K562 (cell line): ENCODE measurements around the gene ECM2. TPM values are rescaled to one million over a fixed set of nuclear protein-coding genes. Genes with fewer than 3 reads are reported as not detected.

ENCODE experiments used
- ATAC-seq: fragments of 200-7000 bp; cut with Tn5 transposase; 3 replicates; pipeline ENCODE4 v1.9.1; 2020; ENCODE audit warnings: moderate library complexity
- BruUV-seq: library from RNA; stranded (reverse); fragments of 400-500 nt; replicated peaks from 2 replicates; lab custom pipeline; 2021; lab: Mats Ljungman, UMichigan
- CTCF ChIA-PET: fragments of 300-600 bp; formaldehyde crosslinking; extraction: SDS; loops from one replicate; lab custom pipeline; 2021; ENCODE audit warnings: low intra/inter-chr PET ratio; lab: Yijun Ruan, JAX
- POLR2A ChIA-PET: fragments of 300-600, 350-650 bp; sonication (Branson Sonifier 250); formaldehyde crosslinking; extraction: SDS; loops from one replicate; lab custom pipeline; 2021; ENCODE audit warnings: antibody characterized with exemption, inconsistent platforms; lab: Yijun Ruan, JAX
- DNase-seq, 4 experiments: peaks; one replicate each; pipeline versions ENCODE4 v3.0.0 to v3.0.0-alpha.2; 2011 to 2018; ENCODE audit warnings: low spot score in 3 of 4, mixed read lengths in 3 of 4; ENCODE audit errors: extremely low read depth in 1 of 4
- FAIRE-seq: peaks from 2 replicates; lab custom pipeline; 2011; peaks lifted over from hg19 to GRCh38; lab: Jason Lieb, UNC
- H2AFZ ChIP-seq: 2 replicates; pipeline ENCODE4 v1.6.0; 2011; ENCODE audit warnings: low read depth, low read length, control low read depth, inconsistent platforms
- H3K27ac ChIP-seq: fragments of 200-600 bp; 3 replicates; pipeline ENCODE4 v1.8.0; 2011; ENCODE audit warnings: low read depth, mild to moderate bottlenecking, control low read depth, inconsistent platforms, low read length, moderate library complexity, mixed read lengths; ENCODE audit errors: extremely low read depth
- H3K27me3 ChIP-seq, 2 experiments: fragments of 300-600 bp in 1 of 2; 2 replicates in 1 of 2; 3 replicates in 1 of 2; pipeline versions ENCODE4 v1.6.0 to v1.8.0; 2011; ENCODE audit warnings: inconsistent platforms in 2 of 2, low read length in 2 of 2, mild to moderate bottlenecking in 1 of 2, mixed read lengths in 1 of 2, moderate library complexity in 1 of 2; ENCODE audit not compliant: control insufficient read depth in 2 of 2, insufficient read depth in 2 of 2
- H3K36me3 ChIP-seq: fragments of 300-600 bp; 3 replicates; pipeline ENCODE4 v1.8.0; 2011; ENCODE audit warnings: mild to moderate bottlenecking, low read length, inconsistent platforms; ENCODE audit not compliant: control insufficient read depth, insufficient read depth
- H3K4me1 ChIP-seq, 2 experiments: fragments of 200-600 bp in 1 of 2; replicated peaks in 1 of 2; 2 replicates in 1 of 2; 3 replicates in 1 of 2; pipeline versions ENCODE4 v1.5.1 to v1.8.0; 2011; ENCODE audit warnings: inconsistent platforms in 2 of 2, low read length in 2 of 2, mild to moderate bottlenecking in 1 of 2, mixed read lengths in 1 of 2, moderate library complexity in 1 of 2; ENCODE audit not compliant: control insufficient read depth in 2 of 2, insufficient read depth in 2 of 2
- H3K4me2 ChIP-seq: 2 replicates; pipeline ENCODE4 v1.6.1; 2011; ENCODE audit warnings: low read length, control low read depth, inconsistent platforms, mixed read lengths; ENCODE audit not compliant: insufficient read depth
- H3K4me3 ChIP-seq: fragments of 200-600 bp; sonication (generic), shearing (Covaris generic); 2 replicates; pipeline ENCODE4 v1.5.1; 2016; ENCODE audit warnings: control low read depth, inconsistent platforms
- H3K79me2 ChIP-seq: fragments of 200-600 bp; 3 replicates; pipeline ENCODE4 v1.8.0; 2011; ENCODE audit warnings: low read length, inconsistent platforms; ENCODE audit not compliant: control insufficient read depth, insufficient read depth
- H3K9ac ChIP-seq, 2 experiments: 2 replicates each; pipeline versions ENCODE4 v1.6.0 to v1.6.1; 2011; ENCODE audit warnings: low read depth in 2 of 2, low read length in 2 of 2, control low read depth in 1 of 2, inconsistent platforms in 1 of 2, mild to moderate bottlenecking in 1 of 2, mixed read lengths in 1 of 2; ENCODE audit not compliant: insufficient read depth in 1 of 2
- H3K9me1 ChIP-seq: one replicate; pipeline ENCODE4 v1.6.0; 2011; ENCODE audit warnings: inconsistent platforms, mild to moderate bottlenecking, low read length, moderate library complexity; ENCODE audit not compliant: control insufficient read depth, insufficient read depth
- H3K9me3 ChIP-seq: replicated peaks from 2 replicates; pipeline ENCODE4 v1.5.1; 2011; ENCODE audit warnings: low read depth, low read length, inconsistent platforms; ENCODE audit not compliant: control insufficient read depth, insufficient read depth
- H4K20me1 ChIP-seq: replicated peaks from 2 replicates; pipeline ENCODE4 v1.6.1; 2011; ENCODE audit warnings: low read length, inconsistent platforms, mixed read lengths; ENCODE audit not compliant: control insufficient read depth, insufficient read depth
- MECOM ChIP-seq: fragments of 250-450 bp; sonication (Bioruptor Pico); IDR thresholded peaks from 2 replicates; pipeline ENCODE4 v1.8.0; 2022; ENCODE audit warnings: inconsistent platforms
- NFYB ChIP-seq: IDR thresholded peaks from 2 replicates; pipeline ENCODE4 v1.6.1; 2011; ENCODE audit warnings: mild to moderate bottlenecking, moderate library complexity; ENCODE audit not compliant: insufficient read length; ENCODE audit errors: extremely low read depth
- SETDB1 ChIP-seq: IDR thresholded peaks from one replicate; pipeline ENCODE4 v1.6.1; 2012; ENCODE audit warnings: low read length, control low read depth, inconsistent platforms
- WGBS: fragments of 100-300 bp; shearing (Covaris generic); methylation state at CpG from one replicate; pipeline ENCODE4 v1.1.6; 2016; ENCODE audit warnings: low coverage, mixed read lengths; ENCODE audit not compliant: insufficient coverage; ENCODE audit errors: missing lambda C conversion rate; 5-methylcytosine and 5-hydroxymethylcytosine counted together
- in situ Hi-C: fragments of 300-500 bp; cut with MboI; formaldehyde crosslinking; loops from 4 replicates; pipeline ENCODE4 v1.15.0; 2018; ENCODE audit warnings: inconsistent platforms, mixed read lengths
- intact Hi-C: fragments of 100-400 bp; cut with micrococcal nuclease; formaldehyde crosslinking; loops from 2 replicates; pipeline ENCODE4 v1.14.2; 2022
- polyA plus RNA-seq, 8 experiments: library from polyadenylated mRNA; depleted of rRNA in 4 of 8; stranded (reverse) in 5 of 8; unstranded in 3 of 8; fragments of >200 nt; fragmentation: Nextera tagmentation in 2 of 8; fragmentation: Illumina TruSeq in 1 of 8; extraction: Ambion mirVana in 2 of 8; extraction: Trizol in 1 of 8; gene quantifications; 2 replicates each; pipeline versions ENCODE4 v1.2.1 to v1.2.3, GENCODE V29; 2011 to 2014; ENCODE audit warnings: inconsistent platforms in 1 of 8, missing spikeins in 1 of 8
- total RNA-seq, 7 experiments: library from RNA; depleted of rRNA in 6 of 7; stranded (reverse); fragments of >200 nt in 6 of 7; fragmentation: Illumina TruSeq in 2 of 7; extraction: Trizol in 2 of 7; gene quantifications; 2 replicates each; pipeline versions ENCODE4 v1.2.1 to v1.2.3, GENCODE V29; 2011 to 2021; ENCODE audit warnings: low replicate concordance in 1 of 7
- TF ChIP-seq, protein P1 (sequence below): fragments of 250-450 bp; sonication (Bioruptor Pico); IDR thresholded peaks from 2 replicates; pipeline ENCODE4 v1.4.0; 2020; ENCODE audit warnings: mild to moderate bottlenecking, moderate library complexity, borderline replicate concordance
- TF ChIP-seq, protein P2 (sequence below): fragments of 250-450 bp; sonication (Bioruptor Pico); IDR thresholded peaks from 2 replicates; pipeline ENCODE4 v1.5.0; 2021; ENCODE audit warnings: mild to moderate bottlenecking, moderate library complexity

ECM2 gene
- total and polyA plus RNA-seq, 9 of the 15 experiments (the other 6 are each of a cell fraction or from before 2014, with no cell fraction given): 0.03 to 0.07 TPM; not detected in 7

DNA sequence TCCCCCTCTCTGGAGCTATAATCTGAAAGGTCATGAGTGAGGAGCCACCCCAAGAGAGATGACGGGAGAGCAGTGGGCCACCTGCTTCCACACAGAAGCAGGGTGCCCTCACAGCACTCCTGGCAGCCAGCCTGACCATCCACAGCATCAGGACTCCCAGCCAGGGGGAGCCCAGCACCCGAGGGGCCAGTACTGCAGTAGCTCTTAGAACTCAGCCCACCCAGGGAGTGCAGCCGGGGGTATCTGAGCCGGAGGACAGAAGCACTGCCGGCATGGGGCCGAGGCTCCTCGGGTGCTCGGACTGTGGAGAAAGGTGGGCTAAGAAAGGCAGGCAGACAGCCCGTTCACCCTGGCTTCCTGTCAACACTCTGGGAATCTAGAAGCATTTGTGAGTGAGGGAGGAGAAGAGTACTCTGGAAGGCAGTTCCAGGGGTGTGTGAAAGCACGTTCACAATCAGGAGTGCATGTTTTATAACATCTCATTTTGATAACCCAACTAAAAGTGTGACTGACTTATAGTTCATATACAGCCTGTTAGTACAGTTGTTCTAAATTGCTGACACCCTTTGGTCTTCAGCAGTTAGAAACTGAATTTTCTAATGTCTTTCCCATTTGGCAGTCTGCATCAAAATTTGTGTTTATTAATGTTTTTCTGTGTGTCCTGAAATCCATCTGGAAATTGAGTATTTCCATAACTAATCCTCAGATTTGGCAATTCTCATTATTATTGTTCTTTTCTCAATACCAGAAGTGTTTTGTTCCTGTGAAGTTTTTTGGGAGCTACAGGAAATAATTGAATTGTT is 27.6 kb downstream of the ECM2 start:
- no peaks in the 10 kb centered on the region for H3K9me3 ChIP-seq
- H3K4me2 ChIP-seq: no peak overlapping the region
- in situ Hi-C loops (no loop called here), intact Hi-C loops (no loop called here)
- POLR2A ChIA-PET: no interaction called here
- H3K4me1 ChIP-seq: peaks cover 8 to 19% of the 10 kb centered on the region in 2 experiments
- no peaks in the 10 kb centered on the region for H3K9me1 ChIP-seq
- FAIRE-seq (no peak), ATAC-seq (no peak; the same call in 2 of the 3 replicates), DNase-seq (no peak)
- H3K4me3 ChIP-seq: no peak overlapping the region
- no peaks in the 10 kb centered on the region for H4K20me1 ChIP-seq
- no peak overlapping the region for H2AFZ ChIP-seq
- BruUV-seq: no TSS peak
- no peak overlapping the region for H3K27ac ChIP-seq
- no peaks in the 10 kb centered on the region for H3K36me3 ChIP-seq
- no peaks in the 10 kb centered on the region for H3K79me2 ChIP-seq
- no peak overlapping the region for H3K9ac ChIP-seq
- TF ChIP-seq MECOM (CRISPR knock-in tag) (no peak), SETDB1 (no peak), NFYB (no peak)
- TF ChIP-seq, protein P1, sequence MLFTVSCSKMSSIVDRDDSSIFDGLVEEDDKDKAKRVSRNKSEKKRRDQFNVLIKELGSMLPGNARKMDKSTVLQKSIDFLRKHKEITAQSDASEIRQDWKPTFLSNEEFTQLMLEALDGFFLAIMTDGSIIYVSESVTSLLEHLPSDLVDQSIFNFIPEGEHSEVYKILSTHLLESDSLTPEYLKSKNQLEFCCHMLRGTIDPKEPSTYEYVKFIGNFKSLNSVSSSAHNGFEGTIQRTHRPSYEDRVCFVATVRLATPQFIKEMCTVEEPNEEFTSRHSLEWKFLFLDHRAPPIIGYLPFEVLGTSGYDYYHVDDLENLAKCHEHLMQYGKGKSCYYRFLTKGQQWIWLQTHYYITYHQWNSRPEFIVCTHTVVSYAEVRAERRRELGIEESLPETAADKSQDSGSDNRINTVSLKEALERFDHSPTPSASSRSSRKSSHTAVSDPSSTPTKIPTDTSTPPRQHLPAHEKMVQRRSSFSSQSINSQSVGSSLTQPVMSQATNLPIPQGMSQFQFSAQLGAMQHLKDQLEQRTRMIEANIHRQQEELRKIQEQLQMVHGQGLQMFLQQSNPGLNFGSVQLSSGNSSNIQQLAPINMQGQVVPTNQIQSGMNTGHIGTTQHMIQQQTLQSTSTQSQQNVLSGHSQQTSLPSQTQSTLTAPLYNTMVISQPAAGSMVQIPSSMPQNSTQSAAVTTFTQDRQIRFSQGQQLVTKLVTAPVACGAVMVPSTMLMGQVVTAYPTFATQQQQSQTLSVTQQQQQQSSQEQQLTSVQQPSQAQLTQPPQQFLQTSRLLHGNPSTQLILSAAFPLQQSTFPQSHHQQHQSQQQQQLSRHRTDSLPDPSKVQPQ (CRISPR knock-in tag): no peak
- TF ChIP-seq, protein P2, sequence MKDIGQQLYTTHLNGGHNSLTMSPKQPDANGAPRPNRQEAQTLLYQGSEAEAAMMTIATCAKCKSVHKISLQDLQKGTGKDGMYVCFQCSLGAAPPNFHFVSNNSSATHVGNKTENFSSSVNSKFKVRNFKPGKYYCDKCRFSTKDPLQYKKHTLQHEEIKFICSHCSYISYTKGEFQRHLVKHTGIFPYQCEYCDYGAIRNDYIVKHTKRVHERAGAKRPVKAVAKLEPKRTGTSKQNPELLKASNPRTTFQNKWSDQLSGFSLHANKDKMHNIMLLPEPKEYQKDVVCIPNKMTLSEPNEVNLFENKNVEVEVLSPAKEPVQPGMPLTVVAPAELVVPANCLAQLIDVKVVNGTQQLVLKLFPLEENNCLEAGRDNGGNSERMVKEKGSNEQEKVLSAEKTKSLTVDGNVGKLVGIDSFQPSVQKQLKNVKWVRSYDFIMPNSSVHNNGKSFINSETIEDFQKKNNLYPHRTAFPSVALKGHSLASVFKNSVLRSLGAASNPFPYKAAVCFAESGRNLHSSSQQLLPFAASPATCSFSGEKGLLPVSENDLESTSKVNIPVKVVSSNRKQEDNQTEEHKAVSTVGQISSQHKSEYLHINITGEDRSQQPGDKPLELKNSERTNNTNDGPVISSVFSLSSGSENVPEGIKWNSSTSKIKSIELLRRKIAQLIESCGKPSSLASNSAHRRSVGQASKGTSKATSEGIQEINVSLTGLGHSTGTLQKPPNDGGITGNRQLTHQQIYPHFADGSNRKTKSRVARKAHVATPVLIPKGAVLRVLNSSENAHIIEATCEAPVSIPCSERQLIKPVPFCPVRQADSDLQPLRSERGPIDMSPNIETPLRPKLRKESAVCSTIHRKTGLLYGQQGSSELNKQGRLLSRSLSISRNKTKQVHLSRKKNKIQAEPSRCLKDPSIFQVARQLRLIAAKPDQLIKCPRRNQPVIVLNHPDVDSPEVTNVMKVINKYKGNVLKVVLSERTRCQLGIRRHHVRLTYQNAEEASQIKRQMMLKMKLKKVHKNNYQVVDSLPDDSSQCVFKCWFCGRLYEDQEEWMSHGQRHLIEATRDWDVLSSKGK (CRISPR knock-in tag): no peak
- 40% methylated on average over 4 of the region's 10 CpGs for WGBS
- CTCF ChIA-PET: no interaction called here
- no peaks in the 10 kb centered on the region for H3K27me3 ChIP-seq
